K562 (cell line): Measurements from ENCODE around the gene AIFM1. TPM values are rescaled to one million over a fixed set of nuclear protein-coding genes. Genes with fewer than 3 reads are reported as not detected.

Source experiments
- ARHGAP35 ChIP-seq: fragments of 450-650 bp; IDR thresholded peaks from 2 replicates; pipeline ENCODE4 v1.6.1; 2018; ENCODE audit not compliant: partially characterized antibody
- ASH1L ChIP-seq: fragments of 450-650 bp; IDR thresholded peaks from 2 replicates; pipeline ENCODE4 v1.6.1; 2018; ENCODE audit warnings: borderline replicate concordance, mild to moderate bottlenecking, low read depth; ENCODE audit not compliant: partially characterized antibody
- CBFA2T2 ChIP-seq: fragments of 450-650 bp; conservative IDR thresholded peaks from 2 replicates; pipeline ENCODE4 v1.6.1; 2017; ENCODE audit warnings: mild to moderate bottlenecking
- CEBPZ ChIP-seq: fragments of 150-350 bp; IDR thresholded peaks from 2 replicates; pipeline ENCODE4 v1.6.1; 2014; ENCODE audit warnings: low read depth, mild to moderate bottlenecking, low read length, borderline replicate concordance
- E2F8 ChIP-seq: fragments of 450-650 bp; IDR thresholded peaks from 2 replicates; pipeline ENCODE4 v1.7.1; 2018; ENCODE audit warnings: mild to moderate bottlenecking, low read depth; ENCODE audit not compliant: partially characterized antibody
- GMEB1 ChIP-seq: fragments of 250-450 bp; sonication (Bioruptor Pico); IDR thresholded peaks from 2 replicates; pipeline ENCODE4 v1.4.0; 2020; ENCODE audit warnings: mild to moderate bottlenecking
- L3MBTL2 ChIP-seq: fragments of 450-650 bp; IDR thresholded peaks from 2 replicates; pipeline ENCODE4 v1.6.1; 2016; ENCODE audit warnings: mild to moderate bottlenecking, moderate library complexity
- LARP7 ChIP-seq: fragments of 450-650 bp; IDR thresholded peaks from 2 replicates; pipeline ENCODE4 v1.6.1; 2016
- NEUROD1 ChIP-seq: fragments of 150-350 bp; IDR thresholded peaks from 2 replicates; pipeline ENCODE4 v1.6.1; 2014; ENCODE audit warnings: borderline replicate concordance, low read length, low read depth; ENCODE audit not compliant: partially characterized antibody
- NR2C1 ChIP-seq, 2 experiments: fragments of 450-650 bp; IDR thresholded peaks; 2 replicates each; pipeline ENCODE4 v1.6.1; 2017; ENCODE audit warnings: mild to moderate bottlenecking in 2 of 2, antibody characterized with exemption in 1 of 2, inconsistent platforms in 1 of 2, missing compliant biosample characterization in 1 of 2, missing genetic modification characterization in 1 of 2
- SRF ChIP-seq, 2 experiments: fragments of 250-450, 450-650 bp in 1 of 2; sonication (Bioruptor Pico) in 1 of 2; sonication (generic) in 1 of 2; formaldehyde crosslinking; IDR thresholded peaks; 2 replicates each; pipeline versions ENCODE4 v1.5.0 to v1.5.1; 2020 to 2022; ENCODE audit warnings: mild to moderate bottlenecking in 1 of 2, missing genetic modification reagents in 1 of 2
- TRIM24 ChIP-seq, 2 experiments: fragments of 450-650 bp; IDR thresholded peaks; 2 replicates each; pipeline ENCODE4 v1.6.1; 2016
- ZFPM2 ChIP-seq: fragments of 250-450 bp; sonication (Bioruptor Pico); IDR thresholded peaks from 2 replicates; pipeline ENCODE4 v1.5.1; 2022; ENCODE audit warnings: mild to moderate bottlenecking
- ZNF239 ChIP-seq: fragments of 250-450 bp; sonication (Bioruptor Pico); IDR thresholded peaks from 2 replicates; pipeline ENCODE4 v1.4.0; 2020; ENCODE audit warnings: mild to moderate bottlenecking
- ZNF444 ChIP-seq: fragments of 250-450 bp; sonication (Bioruptor Pico); IDR thresholded peaks from 2 replicates; pipeline ENCODE4 v1.4.0; 2020; ENCODE audit warnings: mild to moderate bottlenecking, moderate library complexity
- polyA plus RNA-seq, 8 experiments: library from polyadenylated mRNA; depleted of rRNA in 4 of 8; stranded (reverse) in 5 of 8; unstranded in 3 of 8; fragments of >200 nt; fragmentation: Nextera tagmentation in 2 of 8; fragmentation: Illumina TruSeq in 1 of 8; extraction: Ambion mirVana in 2 of 8; extraction: Trizol in 1 of 8; gene quantifications; 2 replicates each; pipeline versions ENCODE4 v1.2.1 to v1.2.3, GENCODE V29; 2011 to 2014; ENCODE audit warnings: inconsistent platforms in 1 of 8, missing spikeins in 1 of 8
- total RNA-seq, 7 experiments: library from RNA; depleted of rRNA in 6 of 7; stranded (reverse); fragments of >200 nt in 6 of 7; fragmentation: Illumina TruSeq in 2 of 7; extraction: Trizol in 2 of 7; gene quantifications; 2 replicates each; pipeline versions ENCODE4 v1.2.1 to v1.2.3, GENCODE V29; 2011 to 2021; ENCODE audit warnings: low replicate concordance in 1 of 7
- TF ChIP-seq, protein P1 (sequence below): fragments of 250-450 bp; sonication (Bioruptor Pico); IDR thresholded peaks from 2 replicates; pipeline ENCODE4 v1.4.0; 2020; ENCODE audit warnings: mild to moderate bottlenecking, moderate library complexity

AIFM1 gene
- total and polyA plus RNA-seq, 9 of the 15 experiments (the other 6 are each of a cell fraction or from before 2014, with no cell fraction given): 51.0 to 117 (median 91.2) TPM

DNA sequence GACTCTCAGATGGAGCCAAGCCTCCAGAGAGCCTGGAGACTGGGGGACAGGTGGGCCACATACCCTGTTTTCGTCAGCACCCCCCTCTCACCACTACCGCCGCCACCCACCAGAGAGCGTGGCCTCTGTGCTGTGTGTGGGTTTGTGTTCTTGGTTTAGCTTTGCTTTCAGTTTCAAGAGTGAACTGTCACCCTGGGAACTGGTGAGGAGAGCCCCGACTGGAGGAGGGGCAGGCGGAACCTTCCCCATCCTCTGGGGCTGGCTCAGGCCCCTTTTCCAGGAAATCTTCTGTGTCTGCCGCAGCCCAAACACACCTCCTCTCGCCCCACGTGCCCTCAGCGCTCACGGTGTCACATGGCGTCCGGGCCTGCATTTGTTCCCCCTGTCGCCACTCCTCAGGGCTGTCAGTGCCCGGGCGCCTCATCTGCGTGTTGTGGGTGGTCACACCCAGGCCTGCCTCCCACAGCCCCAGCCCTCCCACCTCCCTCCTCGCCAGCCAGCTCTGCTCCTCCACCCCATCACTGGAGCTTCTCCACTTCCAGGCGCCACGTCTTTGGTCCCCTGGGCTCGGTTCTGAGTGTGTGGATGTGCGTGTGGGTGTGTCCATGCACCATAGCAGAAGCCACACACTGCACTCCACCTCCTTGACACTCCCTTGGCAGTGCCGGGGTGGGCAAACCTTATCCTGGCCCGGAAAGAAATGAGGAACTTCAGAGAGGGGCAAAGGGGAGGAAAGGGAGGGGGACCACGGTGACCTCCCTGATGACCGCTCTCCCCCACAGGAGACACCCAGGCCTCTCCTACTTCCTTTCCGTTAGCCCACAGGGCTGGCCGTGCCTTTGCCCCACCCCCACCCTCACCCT, 83.2 kb downstream of the AIFM1 start (continued):
- TF ChIP-seq GMEB1 (CRISPR knock-in tag) (no peak), ZFPM2 (no peak), SRF (CRISPR knock-in tag; IDR thresholded peaks at IDR 0.05) (no peak), LARP7 (no peak), ZNF239 (CRISPR knock-in tag) (no peak), CEBPZ (no peak), L3MBTL2 (peak; percentile 90), ZNF444 (CRISPR knock-in tag) (no peak), TRIM24 (IDR thresholded peaks at IDR 0.05) (no peak), NEUROD1 (no peak), ARHGAP35 (no peak), NR2C1 (IDR thresholded peaks at IDR 0.05) (no peak), NR2C1 (tag; IDR thresholded peaks at IDR 0.05) (peak; percentile 29; the same call in 1 of the 2 replicates), ASH1L (no peak), CBFA2T2 (peak; percentile 36), E2F8 (no peak)
- TF ChIP-seq, protein P1, sequence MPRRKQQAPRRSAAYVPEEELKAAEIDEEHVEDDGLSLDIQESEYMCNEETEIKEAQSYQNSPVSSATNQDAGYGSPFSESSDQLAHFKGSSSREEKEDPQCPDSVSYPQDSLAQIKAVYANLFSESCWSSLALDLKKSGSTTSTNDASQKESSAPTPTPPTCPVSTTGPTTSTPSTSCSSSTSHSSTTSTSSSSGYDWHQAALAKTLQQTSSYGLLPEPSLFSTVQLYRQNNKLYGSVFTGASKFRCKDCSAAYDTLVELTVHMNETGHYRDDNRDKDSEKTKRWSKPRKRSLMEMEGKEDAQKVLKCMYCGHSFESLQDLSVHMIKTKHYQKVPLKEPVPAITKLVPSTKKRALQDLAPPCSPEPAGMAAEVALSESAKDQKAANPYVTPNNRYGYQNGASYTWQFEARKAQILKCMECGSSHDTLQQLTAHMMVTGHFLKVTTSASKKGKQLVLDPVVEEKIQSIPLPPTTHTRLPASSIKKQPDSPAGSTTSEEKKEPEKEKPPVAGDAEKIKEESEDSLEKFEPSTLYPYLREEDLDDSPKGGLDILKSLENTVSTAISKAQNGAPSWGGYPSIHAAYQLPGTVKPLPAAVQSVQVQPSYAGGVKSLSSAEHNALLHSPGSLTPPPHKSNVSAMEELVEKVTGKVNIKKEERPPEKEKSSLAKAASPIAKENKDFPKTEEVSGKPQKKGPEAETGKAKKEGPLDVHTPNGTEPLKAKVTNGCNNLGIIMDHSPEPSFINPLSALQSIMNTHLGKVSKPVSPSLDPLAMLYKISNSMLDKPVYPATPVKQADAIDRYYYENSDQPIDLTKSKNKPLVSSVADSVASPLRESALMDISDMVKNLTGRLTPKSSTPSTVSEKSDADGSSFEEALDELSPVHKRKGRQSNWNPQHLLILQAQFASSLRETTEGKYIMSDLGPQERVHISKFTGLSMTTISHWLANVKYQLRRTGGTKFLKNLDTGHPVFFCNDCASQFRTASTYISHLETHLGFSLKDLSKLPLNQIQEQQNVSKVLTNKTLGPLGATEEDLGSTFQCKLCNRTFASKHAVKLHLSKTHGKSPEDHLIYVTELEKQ: no peak
